SIG-M5 (cell line): Measurements from ENCODE around the gene CEBPA.

Experiments used
- DNase-seq: peaks from one replicate; lab custom pipeline; 2025; lab: John Stamatoyannopoulos, UW

CEBPA gene

GRCh38 chr19:33302175-33302973, at the start of gene CEBPA:
TSS of gene CEBPA (minus strand) at chr19:33302534. CDS start at chr19:33302414, 120 bp downstream.
- DNase-seq = peak; percentile 44

GRCh38 chr19:33350538-33351309, 48.4 kb upstream of the CEBPA start:
- no peak for DNase-seq

- no peak for DNase-seq
Observed at GRCh38 chr19:33349319-33350289, 47.3 kb upstream of the CEBPA start.

- DNase-seq = no peak
Observed at GRCh38 chr19:33348301-33349010, 46.1 kb upstream of the CEBPA start.

GRCh38 chr19:33347300-33347699, 45.0 kb upstream of the CEBPA start:
- DNase-seq = no peak

GRCh38 chr19:33346665-33347064, 44.3 kb upstream of the CEBPA start:
- DNase-seq = no peak

- DNase-seq = no peak
Observed at GRCh38 chr19:33345163-33345562, 42.8 kb upstream of the CEBPA start.

GRCh38 chr19:33344573-33344925, 42.2 kb upstream of the CEBPA start:
- no peak for DNase-seq

- no peak for DNase-seq
Observed at GRCh38 chr19:33343859-33344572, 41.7 kb upstream of the CEBPA start.

- no peak for DNase-seq
Observed at GRCh38 chr19:33343301-33343700, 41.0 kb upstream of the CEBPA start.

GRCh38 chr19:33340991-33341390, 38.7 kb upstream of the CEBPA start:
- DNase-seq = no peak

- DNase-seq = no peak
Observed at GRCh38 chr19:33339016-33339984, 37.0 kb upstream of the CEBPA start.

- no peak for DNase-seq
Observed at GRCh38 chr19:33335446-33335845, 33.1 kb upstream of the CEBPA start.

- no peak for DNase-seq
Observed at GRCh38 chr19:33334271-33334670, 31.9 kb upstream of the CEBPA start.

GRCh38 chr19:33333642-33334041, 31.3 kb upstream of the CEBPA start:
- no peak for DNase-seq

GRCh38 chr19:33333151-33333550, 30.8 kb upstream of the CEBPA start:
- no peak for DNase-seq

GRCh38 chr19:33332248-33332647, 29.9 kb upstream of the CEBPA start:
- DNase-seq = peak; percentile 61

- DNase-seq = no peak
Observed at GRCh38 chr19:33329736-33330135, 27.4 kb upstream of the CEBPA start.

GRCh38 chr19:33329060-33329459, 26.7 kb upstream of the CEBPA start:
- DNase-seq = no peak

- no peak for DNase-seq
Observed at GRCh38 chr19:33325920-33326319, 23.6 kb upstream of the CEBPA start.
